GM12892 (cell line): ENCODE measurements around the gene RFX1.
"Not testable (repeated sequence)": the region's sequence is repeated elsewhere in the genome, so short reads cannot be mapped to it uniquely, and the experiment has no call there.

Source experiments
- DNase-seq: peaks from one replicate; pipeline ENCODE4 v3.0.0; 2011; ENCODE audit not compliant: insufficient read length
- FAIRE-seq: peaks from 2 replicates; lab custom pipeline; 2011; peaks lifted over from hg19 to GRCh38; lab: Jason Lieb, UNC
- POLR2A ChIP-seq: IDR thresholded peaks from 2 replicates; pipeline ENCODE4 v1.6.1; 2011; ENCODE audit warnings: low read depth, low read length, control low read depth
- POLR2AphosphoS5 ChIP-seq: IDR thresholded peaks from 2 replicates; pipeline ENCODE4 v1.6.1; 2011; ENCODE audit warnings: low read depth, low read length, control low read depth
- TAF1 ChIP-seq: IDR thresholded peaks from 2 replicates; pipeline ENCODE4 v1.6.1; 2011; ENCODE audit warnings: low read depth, mild to moderate bottlenecking, control low read depth, low read length, borderline replicate concordance

RFX1 gene

GRCh38 chr19:13979686-13980085 lies 26.4 kb downstream of the RFX1 start:
- no peak for DNase-seq
- TF ChIP-seq POLR2AphosphoS5: no peak
- TF ChIP-seq POLR2A: no peak
- no peak for TF ChIP-seq TAF1
- FAIRE-seq: no peak

DNA sequence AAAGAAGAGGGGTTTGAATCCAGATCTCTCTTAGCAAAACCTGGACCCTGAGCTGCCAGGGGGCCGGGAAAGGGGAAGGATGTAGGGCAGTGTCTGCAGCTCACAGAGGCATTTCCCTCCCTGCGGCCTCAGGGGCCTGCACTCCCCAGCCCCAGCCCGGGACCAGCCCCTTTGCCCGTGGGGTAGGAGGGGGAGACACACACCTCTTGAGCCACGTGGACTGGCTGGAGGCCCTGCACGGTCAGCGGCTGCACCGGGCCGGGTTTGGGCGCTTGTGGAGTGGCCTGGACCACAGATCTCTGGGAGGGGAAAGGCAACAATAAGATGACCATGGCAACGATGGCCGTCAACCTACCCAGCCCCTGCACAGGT lies 26.9 kb downstream of the RFX1 start:
- FAIRE-seq: no peak
- no peak for TF ChIP-seq TAF1
- TF ChIP-seq POLR2A: no peak
- no peak for TF ChIP-seq POLR2AphosphoS5

GRCh38 chr19:13978351-13979243 lies 27.5 kb downstream of the RFX1 start:
- TF ChIP-seq POLR2AphosphoS5: no peak
- no peak for TF ChIP-seq TAF1
- no peak for TF ChIP-seq POLR2A
- FAIRE-seq (no peak), DNase-seq (no peak)

More for the DNA sequence above, 26.9 kb downstream of the RFX1 start:
- no peak for DNase-seq

GRCh38 chr19:13977803-13978202 lies 28.3 kb downstream of the RFX1 start:
- FAIRE-seq: no peak
- TF ChIP-seq POLR2AphosphoS5 (no peak), POLR2A (no peak), TAF1 (no peak)
- DNase-seq: no peak

GRCh38 chr19:13976446-13976845 lies 29.7 kb downstream of the RFX1 start:
- no peak for DNase-seq
- no peak for FAIRE-seq
- no peak for TF ChIP-seq POLR2A
- TF ChIP-seq TAF1: no peak
- no peak for TF ChIP-seq POLR2AphosphoS5

DNA sequence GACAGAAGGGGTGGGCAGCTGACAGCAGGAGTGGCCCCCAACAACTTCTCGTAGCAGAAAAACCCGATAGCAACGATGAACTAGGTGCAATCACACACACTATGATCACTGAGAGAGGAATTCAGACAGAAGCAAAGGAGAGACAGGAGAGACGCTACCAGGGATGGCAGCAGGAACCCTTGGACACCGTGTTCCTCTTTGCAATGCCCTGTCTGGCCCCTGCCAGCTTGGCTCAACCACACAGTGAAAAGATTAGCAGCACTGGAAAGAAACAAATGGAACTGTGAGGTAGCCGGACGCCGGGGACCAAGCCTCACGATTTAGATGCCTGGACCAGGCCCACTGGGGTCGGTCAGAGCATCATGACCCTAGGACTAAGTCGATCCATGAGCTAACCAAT lies 30.2 kb downstream of the RFX1 start:
- TF ChIP-seq POLR2A (no peak), POLR2AphosphoS5 (no peak), TAF1 (no peak)
- no peak for DNase-seq
- no peak for FAIRE-seq

DNA sequence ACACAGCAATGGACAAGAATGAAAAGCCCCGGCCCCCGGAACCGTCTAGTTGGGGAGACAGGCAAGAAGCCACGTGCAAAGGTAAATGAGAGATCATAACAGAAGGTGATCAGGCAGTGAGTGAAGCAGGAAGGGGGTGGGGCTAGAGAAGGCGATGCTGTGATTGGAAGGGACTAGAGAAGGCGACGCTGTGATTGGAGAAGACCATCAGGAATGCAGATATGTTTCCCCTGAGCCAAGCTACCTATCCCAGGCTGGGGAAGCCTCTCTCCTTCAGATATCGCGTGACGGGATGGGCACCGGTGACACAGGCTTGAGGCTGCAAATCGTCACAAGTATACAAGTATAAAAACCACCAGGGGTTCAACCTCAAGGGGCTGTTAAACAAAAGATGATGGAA lies 32.0 kb downstream of the RFX1 start:
- FAIRE-seq (no peak), DNase-seq (no peak)

DNA sequence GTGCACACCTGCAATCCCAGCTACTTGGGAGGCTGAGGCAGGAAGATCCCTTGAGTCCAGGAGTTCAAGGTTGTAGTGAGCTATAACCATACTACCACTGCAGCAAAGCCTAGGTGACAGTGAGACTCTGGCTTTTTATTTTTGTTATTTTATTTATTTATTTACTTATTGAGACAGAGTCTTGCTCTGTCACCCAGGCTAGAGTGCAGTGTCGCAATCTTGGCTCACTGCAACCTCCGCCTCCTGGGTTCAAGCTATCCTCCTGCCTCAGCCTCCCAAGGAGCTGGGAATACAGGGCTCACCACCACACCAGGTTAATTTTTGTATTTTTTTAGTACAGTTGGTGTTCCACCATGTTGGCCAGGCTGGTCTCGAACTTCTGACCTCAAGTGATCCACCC lies 32.6 kb downstream of the RFX1 start:
- not testable (repeated sequence) for FAIRE-seq, DNase-seq

More for the DNA sequence above, 32.0 kb downstream of the RFX1 start:
- TF ChIP-seq POLR2A (no peak), POLR2AphosphoS5 (no peak), TAF1 (no peak)

GRCh38 chr19:13972368-13973155 lies 33.6 kb downstream of the RFX1 start:
- TF ChIP-seq TAF1 (no peak), POLR2AphosphoS5 (no peak), POLR2A (no peak)
- no peak for DNase-seq
- FAIRE-seq: no peak

GRCh38 chr19:13971868-13972267 lies 34.3 kb downstream of the RFX1 start:
- not testable (repeated sequence) for DNase-seq, FAIRE-seq

DNA sequence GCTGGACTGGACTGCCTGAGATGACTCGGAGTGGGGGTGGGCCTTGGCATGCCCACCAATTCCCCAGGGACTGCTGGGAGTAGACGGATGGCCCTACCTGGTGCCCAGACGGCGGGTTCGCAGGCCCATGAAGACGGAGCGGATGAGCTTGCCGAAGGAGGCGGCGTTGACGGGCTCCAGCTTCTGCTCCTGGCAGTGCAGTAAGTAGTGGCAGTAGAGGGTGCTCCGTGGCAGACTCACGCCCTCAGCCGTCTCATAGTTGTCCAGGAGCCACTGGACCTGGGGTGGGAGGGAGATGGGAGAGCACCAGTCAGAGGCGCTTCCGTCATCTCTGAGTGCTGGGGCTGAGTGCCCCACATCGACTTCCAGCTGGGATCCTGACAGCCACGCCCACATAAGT lies 36.2 kb downstream of the RFX1 start:
- FAIRE-seq: no peak
- TF ChIP-seq POLR2A (no peak), POLR2AphosphoS5 (no peak)
- DNase-seq: no peak

DNA sequence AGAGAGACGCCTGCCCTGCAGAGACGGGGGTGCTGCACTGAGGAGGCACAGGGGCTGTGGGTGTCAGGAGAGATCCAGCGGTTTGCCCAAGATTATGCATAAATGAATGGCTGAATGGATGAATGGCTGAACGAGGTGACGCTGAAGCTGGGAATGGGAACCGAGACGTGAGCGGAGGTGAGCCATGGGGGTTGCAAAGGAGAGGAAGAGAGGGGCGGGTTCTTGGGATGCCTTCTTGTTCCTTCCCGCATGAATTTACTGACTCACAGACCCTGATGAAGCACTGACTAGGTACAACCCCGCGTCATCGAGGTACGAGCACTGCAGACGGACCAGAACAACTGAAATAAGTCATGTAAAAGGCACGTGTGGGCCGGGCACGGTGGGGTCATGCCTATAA lies 37.1 kb downstream of the RFX1 start:
- no peak for FAIRE-seq
- no peak for TF ChIP-seq POLR2A
- DNase-seq: no peak
